ENCODE results near the gene BMPER. TPM values are rescaled to one million over a fixed set of nuclear protein-coding genes. Genes with fewer than 3 reads are reported as not detected.

Gene BMPER
- total RNA-seq (2022) (not detected in 2 replicates), Bru-seq, nascent RNA (percentile 12 among the genes with signal in this experiment), BruChase-seq, experiment 1, labeled RNA remaining after a 2-hour chase (percentile 6 among the genes with signal in this experiment), BruChase-seq, experiment 2, labeled RNA remaining after a 6-hour chase (percentile 8 among the genes with signal in this experiment)
- long read RNA-seq, partial matches to known transcripts: 0 of 1 reads
- long read RNA-seq, other reads (novel, unspliced or antisense): 1 of 1 reads

GRCh38 chr7:33905389-33906032 is at the start of gene BMPER:
Gene BMPER (plus strand): TSS chr7:33905539. CDS start chr7:33905614, 75 bp downstream.
- Histone ChIP-seq H3K36me3 (ENCODE audit: control insufficient read depth, insufficient read depth, low read length) (no peaks in the 10 kb centered on the region), H3K27me3 (replicated peaks; ENCODE audit: control insufficient read depth, insufficient read depth, low read length) (0 out of 2 replicates have a peak, but pooled peaks cover 2% of the 10 kb centered on the region), H3K4me3 (ENCODE audit: low read depth, low read length) (peak within 1 kb of the TSS; percentile 37), H3K4me1 (0 out of 2 replicates have a peak, but pooled peaks cover 3% of the 10 kb centered on the region), H3K9me3 (no peaks in the 10 kb centered on the region)
- ChIA-PET POLR2A (no interaction called here), CTCF (interaction anchor here (1.1 kb wide), 1 partner anchor 28 kb away, joined by 4 read pairs; no protein-coding TSS in a partner anchor)
- H3K27me3 Mint-ChIP-seq (ENCODE audit: insufficient read depth, unreplicated experiment): peaks cover 35% of the 10 kb centered on the region
- no TSS peak for BruUV-seq (replicated peaks)
- no peak for TF ChIP-seq CTCF (IDR thresholded peaks at IDR 0.05; ENCODE audit: insufficient read depth in 1 of 2, low read depth in 1 of 2, low read length in 1 of 2, severe bottlenecking in 1 of 2, unreplicated experiment in 1 of 2)
- peak; percentile 58 to 59 for DNase-seq
- no peaks in the 10 kb centered on the region for H3K9me3 Mint-ChIP-seq (ENCODE audit: unreplicated experiment)
- peak within 1 kb of the TSS; percentile 72 for H3K4me3 Mint-ChIP-seq (ENCODE audit: unreplicated experiment)
- H3K36me3 Mint-ChIP-seq (ENCODE audit: insufficient read depth, unreplicated experiment): no peaks in the 10 kb centered on the region
- no peaks in the 10 kb centered on the region for H3K4me1 Mint-ChIP-seq (ENCODE audit: low read depth, unreplicated experiment)
- intact Hi-C loops (cut with micrococcal nuclease; ENCODE audit: unreplicated experiment): loop anchor here (10.0 kb wide), 1 partner anchor 721 kb away; no protein-coding TSS in a partner anchor
- no peak within 1 kb of the TSS for H3K27ac Mint-ChIP-seq (ENCODE audit: unreplicated experiment)

DNA sequence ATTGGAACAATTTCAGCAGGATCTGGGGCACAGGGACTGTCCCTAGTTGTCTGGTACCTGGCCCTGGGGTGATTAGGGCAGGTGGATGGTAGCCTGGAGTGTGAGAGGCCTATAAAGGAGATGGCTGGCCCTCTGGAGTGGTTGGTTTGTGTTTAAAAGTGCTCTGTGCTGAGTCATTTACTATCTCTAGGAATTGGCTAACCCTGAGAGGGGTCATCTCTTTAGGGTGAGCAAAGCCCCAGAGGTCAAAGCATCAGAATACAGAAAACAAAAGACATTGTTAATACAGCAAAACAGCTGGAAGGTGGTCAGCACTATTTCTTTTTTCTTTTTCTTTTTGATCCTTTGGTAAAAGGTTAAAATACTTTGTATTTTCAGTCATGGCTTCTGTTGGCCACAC is 43.4 kb upstream of the BMPER start:
- intact Hi-C loops (cut with micrococcal nuclease; ENCODE audit: unreplicated experiment): no loop called here
- H3K4me3 Mint-ChIP-seq (ENCODE audit: unreplicated experiment): no peak overlapping the region
- Histone ChIP-seq H3K27me3 (replicated peaks; ENCODE audit: control insufficient read depth, insufficient read depth, low read length) (no peaks in the 10 kb centered on the region), H3K4me3 (ENCODE audit: low read depth, low read length) (no peak overlapping the region), H3K4me1 (no peaks in the 10 kb centered on the region), H3K36me3 (ENCODE audit: control insufficient read depth, insufficient read depth, low read length) (no peaks in the 10 kb centered on the region), H3K9me3 (0 out of 2 replicates have a peak, but pooled peaks cover 4% of the 10 kb centered on the region)
- no TSS peak for BruUV-seq (replicated peaks)
- no peaks in the 10 kb centered on the region for H3K9me3 Mint-ChIP-seq (ENCODE audit: unreplicated experiment)
- H3K36me3 Mint-ChIP-seq (ENCODE audit: insufficient read depth, unreplicated experiment): no peaks in the 10 kb centered on the region
- TF ChIP-seq CTCF (IDR thresholded peaks at IDR 0.05; ENCODE audit: insufficient read depth in 1 of 2, low read depth in 1 of 2, low read length in 1 of 2, severe bottlenecking in 1 of 2, unreplicated experiment in 1 of 2): no peak
- no peaks in the 10 kb centered on the region for H3K4me1 Mint-ChIP-seq (ENCODE audit: low read depth, unreplicated experiment)
- peaks cover 7% of the 10 kb centered on the region for H3K27me3 Mint-ChIP-seq (ENCODE audit: insufficient read depth, unreplicated experiment)
- CTCF ChIA-PET: no interaction called here
- POLR2A ChIA-PET: no interaction called here
- no peak for DNase-seq
- no peak overlapping the region for H3K27ac Mint-ChIP-seq (ENCODE audit: unreplicated experiment)

GRCh38 chr7:33862946-33863814 is 42.2 kb upstream of the BMPER start:
- H3K4me3 Mint-ChIP-seq (ENCODE audit: unreplicated experiment): no peak overlapping the region
- no TSS peak for BruUV-seq (replicated peaks)
- POLR2A ChIA-PET: no interaction called here
- Histone ChIP-seq H3K27me3 (replicated peaks; ENCODE audit: control insufficient read depth, insufficient read depth, low read length) (no peaks in the 10 kb centered on the region), H3K9me3 (0 out of 2 replicates have a peak, but pooled peaks cover 4% of the 10 kb centered on the region), H3K36me3 (ENCODE audit: control insufficient read depth, insufficient read depth, low read length) (no peaks in the 10 kb centered on the region), H3K4me3 (ENCODE audit: low read depth, low read length) (no peak overlapping the region), H3K4me1 (no peaks in the 10 kb centered on the region)
- no peak for DNase-seq
- H3K27ac Mint-ChIP-seq (ENCODE audit: unreplicated experiment): no peak overlapping the region
- no peaks in the 10 kb centered on the region for H3K36me3 Mint-ChIP-seq (ENCODE audit: insufficient read depth, unreplicated experiment)
- TF ChIP-seq CTCF (IDR thresholded peaks at IDR 0.05; ENCODE audit: insufficient read depth in 1 of 2, low read depth in 1 of 2, low read length in 1 of 2, severe bottlenecking in 1 of 2, unreplicated experiment in 1 of 2): no peak
- H3K27me3 Mint-ChIP-seq (ENCODE audit: insufficient read depth, unreplicated experiment): peaks cover 7% of the 10 kb centered on the region
- H3K9me3 Mint-ChIP-seq (ENCODE audit: unreplicated experiment): no peaks in the 10 kb centered on the region
- CTCF ChIA-PET: no interaction called here
- intact Hi-C loops (cut with micrococcal nuclease; ENCODE audit: unreplicated experiment): no loop called here
- no peaks in the 10 kb centered on the region for H3K4me1 Mint-ChIP-seq (ENCODE audit: low read depth, unreplicated experiment)
